GM21390 (cell line): Measurements from ENCODE around the gene RACGAP1.
A peak's percentile ranks its signal among the peaks of the same experiment; 100 is the strongest.

Experiments
- ATAC-seq: cut with Tn5 transposase; IDR thresholded peaks from one replicate; pipeline ENCODE4 v1.9.1; 2021; ENCODE audit not compliant: unreplicated experiment

Gene RACGAP1

DNA sequence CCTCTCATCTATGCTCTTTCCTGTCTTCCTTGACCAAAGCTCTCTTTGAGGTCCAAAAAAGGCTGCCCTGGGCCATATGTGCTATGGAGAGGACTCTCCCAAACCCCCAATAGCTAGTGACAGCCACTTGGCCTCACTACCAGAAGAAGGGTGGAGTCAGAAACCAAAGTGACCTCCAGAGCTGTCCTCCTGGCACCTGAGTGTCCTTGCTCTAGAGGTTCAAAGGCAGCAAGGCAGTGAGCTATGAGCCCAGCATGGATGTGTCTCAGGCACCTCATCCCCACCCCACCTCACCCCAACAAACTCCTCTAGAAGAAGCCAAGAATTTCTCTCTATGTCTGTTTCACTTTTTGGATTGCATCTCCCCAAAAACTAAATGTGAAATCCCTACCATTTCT lies 67.7 kb downstream of the RACGAP1 start:
- ATAC-seq: no peak

DNA sequence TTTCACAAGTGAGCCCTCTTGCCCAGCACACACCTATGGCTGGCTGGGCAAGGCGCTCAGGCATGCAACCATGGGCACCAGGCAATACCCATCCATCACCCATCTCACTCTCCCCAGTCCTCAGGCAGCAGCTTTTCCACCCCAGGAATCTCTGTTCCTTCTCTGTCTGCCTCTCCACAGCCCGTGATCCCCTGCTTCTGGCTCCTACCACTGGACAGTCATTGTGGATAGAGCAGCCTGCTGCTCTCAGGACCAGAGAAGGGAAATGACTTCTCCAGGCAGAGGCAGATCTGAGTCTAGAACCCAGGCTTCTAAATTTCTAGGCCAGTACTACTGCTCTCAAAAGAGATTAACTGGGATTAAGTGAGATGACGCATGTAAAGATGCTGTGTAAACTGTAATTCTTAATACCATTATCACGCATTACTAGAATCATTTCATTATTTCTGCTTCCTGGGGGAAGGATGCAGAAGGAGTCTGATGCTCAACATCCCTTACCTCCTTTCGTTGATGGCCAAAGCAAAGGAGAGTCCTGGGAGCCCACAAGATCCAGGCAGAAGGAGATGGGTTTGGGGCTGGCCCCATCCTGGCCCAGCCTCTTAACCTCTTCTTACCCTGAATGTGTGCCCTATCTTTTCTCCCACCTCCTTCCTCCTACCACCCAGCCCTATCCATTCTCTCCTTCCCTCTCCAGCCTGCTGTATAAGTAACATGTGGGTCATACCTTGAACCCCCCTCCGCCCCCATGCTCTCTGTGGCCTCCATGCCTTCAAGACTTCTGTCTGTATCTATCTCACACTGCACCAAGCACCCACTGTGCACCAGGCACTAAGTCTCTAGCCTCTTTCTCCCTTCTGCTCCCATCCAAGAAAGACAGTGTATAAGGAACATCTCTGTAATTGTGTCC lies 68.4 kb downstream of the RACGAP1 start:
- no peak for ATAC-seq

DNA sequence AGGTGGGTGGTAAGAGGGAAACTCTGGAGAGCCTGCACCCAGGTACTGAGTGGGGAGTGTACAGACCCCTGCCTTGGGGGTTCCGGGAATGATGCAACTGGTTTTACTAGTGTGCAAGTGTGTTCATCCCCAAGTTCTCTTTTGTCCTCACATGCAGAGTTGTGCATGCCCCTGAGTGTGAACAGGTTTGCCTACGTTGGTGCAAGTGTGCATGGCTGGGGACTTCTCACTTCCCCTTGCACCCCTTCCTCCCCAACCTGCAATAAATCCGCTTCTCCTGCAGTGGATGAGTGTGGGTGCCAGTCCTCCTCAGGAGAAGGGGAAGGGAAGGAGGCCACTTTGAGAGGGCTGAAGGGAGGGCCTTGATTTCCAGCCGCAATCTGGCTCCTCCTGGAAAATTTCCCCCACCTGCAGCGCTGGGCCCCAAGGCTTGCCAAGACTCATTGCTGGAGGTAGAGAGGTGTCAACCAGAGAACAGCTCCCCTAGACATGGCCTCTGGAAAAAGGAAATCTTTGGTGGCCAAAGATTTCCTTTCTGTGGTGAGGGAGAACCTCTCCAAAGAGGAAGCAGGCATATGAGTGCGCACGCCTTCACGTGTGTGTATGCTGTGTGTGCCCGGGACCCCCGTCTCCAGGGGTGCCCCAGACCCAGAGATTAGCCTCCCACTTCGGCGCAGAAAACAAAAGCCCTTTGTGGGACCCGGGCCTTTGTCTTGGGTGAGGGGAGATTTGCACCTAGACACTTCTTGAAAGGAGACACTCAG lies 69.2 kb downstream of the RACGAP1 start:
- ATAC-seq: no peak

DNA sequence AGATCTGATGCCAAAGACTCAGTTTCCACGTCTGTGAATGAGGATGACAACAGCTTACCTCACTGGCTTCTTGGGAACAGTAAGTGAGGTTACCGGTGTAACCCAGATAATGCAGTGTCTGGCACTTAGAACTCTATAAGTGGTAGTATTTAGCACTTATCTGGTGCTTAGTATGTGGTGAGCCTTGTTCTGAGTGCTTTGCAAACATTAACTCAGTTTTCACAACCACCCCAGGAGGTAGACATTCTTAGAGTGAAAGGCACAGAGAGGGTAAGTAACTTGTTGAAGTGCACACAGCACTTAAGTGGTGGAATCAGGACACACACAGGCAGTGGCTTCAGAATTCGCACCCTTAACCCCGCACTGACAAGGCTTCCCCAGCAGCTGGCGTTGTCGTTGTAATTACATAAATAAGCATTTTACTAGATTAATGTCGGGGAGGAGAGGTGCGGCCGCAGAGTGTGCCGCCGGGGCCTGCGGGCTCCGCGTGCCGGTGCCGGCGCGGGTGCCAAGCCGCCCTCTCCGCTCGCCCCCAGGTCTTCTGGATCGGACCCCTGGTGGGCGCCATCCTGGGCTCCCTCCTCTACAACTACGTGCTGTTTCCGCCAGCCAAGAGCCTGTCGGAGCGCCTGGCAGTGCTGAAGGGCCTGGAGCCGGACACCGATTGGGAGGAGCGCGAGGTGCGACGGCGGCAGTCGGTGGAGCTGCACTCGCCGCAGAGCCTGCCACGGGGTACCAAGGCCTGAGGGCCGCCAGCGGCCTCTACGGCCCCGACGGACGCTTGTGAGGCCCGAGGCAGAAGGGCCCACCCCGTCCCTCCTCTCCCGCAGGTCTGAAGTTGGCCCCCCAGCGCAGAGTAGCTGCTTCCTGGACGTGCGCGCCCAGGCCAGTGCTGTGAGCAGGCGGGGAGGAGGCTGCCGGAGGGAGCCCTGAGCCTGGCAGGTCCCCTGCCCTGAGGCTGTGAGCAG lies 70.1 kb downstream of the RACGAP1 start:
- ATAC-seq: no peak

DNA sequence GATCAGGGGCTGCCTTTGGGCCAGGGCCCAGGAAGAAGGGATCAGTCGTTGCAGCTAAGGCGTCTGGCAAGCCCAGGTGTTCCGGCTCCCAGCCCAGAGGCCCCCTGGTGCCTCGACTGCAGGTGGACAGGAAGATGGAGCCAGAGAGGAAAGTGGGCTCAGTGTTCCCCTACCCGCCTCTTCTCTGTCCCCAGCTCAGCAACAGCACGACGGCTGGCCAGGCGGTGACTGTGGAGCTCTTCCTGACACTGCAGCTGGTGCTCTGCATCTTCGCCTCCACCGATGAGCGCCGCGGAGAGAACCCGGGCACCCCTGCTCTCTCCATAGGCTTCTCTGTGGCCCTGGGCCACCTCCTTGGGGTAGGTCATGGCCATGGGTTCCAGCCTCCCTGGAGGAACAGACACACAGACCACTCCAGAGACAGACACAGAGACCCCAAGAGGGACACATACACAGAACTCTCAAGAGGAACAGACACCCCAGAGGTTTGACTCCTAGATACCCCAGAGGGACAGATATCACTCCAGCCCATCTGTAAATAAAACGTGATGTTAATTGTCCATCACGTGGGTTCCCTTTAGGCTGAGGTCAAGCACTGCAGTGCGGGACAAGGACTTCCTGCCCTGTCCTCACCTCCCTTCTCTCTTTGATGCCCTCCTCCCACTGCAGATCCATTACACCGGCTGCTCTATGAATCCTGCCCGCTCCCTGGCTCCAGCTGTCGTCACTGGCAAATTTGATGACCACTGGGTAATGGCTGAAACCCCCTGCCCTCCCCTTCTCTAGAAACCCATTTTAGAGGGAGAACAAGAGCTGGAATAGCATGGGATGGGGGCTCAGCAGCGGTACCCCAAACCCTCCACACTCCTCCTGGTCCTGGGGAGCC lies 71.1 kb downstream of the RACGAP1 start:
- no peak for ATAC-seq

DNA sequence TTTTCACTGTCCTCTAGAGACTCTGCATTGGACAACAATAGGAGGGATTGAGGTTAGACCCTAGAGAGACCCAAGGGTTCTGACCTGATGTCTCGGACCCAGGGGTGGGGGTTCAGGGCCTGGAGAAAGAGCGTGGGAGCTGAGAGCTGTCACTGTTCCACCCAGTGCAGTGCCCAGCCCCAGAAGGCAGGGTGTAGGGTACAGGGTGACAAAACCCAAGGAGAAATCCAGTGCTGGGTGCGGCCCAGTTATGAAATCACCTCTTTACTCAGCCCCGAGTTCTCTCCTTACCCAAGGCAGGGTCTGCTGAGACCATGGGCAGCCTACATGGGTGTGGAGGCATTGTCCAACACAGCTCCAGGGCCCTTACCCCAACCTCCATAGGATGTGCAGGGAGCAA lies 72.1 kb downstream of the RACGAP1 start:
- ATAC-seq: no peak

DNA sequence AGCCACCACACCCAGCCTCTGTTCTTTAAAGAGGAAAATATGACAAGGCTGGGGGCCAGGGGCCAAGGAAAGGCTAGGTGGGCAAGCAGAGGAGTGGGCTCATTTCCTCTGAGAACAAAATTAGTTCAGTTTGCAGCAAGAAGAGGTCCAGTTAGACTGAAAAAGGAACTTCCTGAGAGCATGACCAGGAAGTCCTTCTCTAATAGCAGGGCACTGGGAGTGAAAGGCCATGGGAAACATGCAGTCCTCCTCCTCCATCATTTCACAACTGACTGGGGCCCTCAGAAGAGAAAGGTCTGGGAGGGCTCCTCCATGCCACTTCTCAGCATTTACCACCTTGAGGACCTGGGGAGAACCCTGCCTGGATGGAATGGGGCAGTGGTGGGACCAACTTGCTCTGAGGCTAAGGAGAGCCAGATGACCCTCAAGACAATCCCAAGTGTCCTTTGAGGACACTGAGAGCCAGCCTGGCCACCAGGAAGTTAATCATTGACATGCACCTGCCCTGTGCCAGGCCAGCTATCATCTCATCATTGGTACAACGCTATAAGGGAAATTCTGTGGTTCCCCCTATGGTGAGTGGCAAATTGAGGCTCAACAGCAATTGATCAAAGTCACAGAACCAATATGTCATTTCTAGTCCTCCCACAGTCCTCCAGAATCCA lies 72.8 kb downstream of the RACGAP1 start:
- no peak for ATAC-seq

DNA sequence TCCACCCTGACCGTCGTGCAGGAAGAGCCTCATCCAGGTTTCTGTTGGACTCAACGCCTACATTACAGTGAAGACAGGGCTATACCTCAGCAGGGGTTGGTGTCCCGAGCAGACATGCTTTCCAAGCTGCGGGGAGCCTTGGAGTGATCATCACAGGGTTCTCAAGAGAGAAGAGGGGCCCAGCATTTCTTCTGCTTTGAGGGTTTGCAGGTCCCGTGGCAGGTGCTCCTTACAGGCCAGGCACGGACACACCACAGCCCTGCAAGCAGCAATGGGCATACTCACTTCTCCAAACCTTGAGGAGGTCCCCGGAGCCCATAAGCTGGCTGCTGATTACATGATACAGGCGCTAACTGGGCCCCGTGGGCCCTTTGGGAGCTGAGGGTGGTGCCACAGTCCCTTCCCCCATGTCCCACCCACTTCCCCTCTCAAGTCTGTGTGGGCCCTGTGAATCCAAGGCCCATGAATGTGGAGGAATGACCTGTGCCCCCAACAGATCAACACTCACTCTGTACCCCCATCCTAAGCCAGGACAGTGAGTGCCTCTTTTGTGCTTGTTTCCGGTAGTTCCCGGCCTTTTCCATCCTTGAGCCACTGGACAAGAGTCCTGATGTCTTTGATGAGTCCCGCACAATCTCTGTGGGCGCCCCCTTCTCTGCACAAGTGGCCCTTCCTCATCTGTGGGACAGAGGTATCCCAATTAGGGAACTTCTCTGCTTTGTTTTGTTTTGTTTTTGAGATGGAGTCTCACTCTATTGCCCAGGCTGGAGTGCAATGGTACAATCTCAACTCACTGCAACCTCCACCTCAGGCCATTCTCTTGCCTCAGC lies 73.7 kb downstream of the RACGAP1 start:
- ATAC-seq: no peak

DNA sequence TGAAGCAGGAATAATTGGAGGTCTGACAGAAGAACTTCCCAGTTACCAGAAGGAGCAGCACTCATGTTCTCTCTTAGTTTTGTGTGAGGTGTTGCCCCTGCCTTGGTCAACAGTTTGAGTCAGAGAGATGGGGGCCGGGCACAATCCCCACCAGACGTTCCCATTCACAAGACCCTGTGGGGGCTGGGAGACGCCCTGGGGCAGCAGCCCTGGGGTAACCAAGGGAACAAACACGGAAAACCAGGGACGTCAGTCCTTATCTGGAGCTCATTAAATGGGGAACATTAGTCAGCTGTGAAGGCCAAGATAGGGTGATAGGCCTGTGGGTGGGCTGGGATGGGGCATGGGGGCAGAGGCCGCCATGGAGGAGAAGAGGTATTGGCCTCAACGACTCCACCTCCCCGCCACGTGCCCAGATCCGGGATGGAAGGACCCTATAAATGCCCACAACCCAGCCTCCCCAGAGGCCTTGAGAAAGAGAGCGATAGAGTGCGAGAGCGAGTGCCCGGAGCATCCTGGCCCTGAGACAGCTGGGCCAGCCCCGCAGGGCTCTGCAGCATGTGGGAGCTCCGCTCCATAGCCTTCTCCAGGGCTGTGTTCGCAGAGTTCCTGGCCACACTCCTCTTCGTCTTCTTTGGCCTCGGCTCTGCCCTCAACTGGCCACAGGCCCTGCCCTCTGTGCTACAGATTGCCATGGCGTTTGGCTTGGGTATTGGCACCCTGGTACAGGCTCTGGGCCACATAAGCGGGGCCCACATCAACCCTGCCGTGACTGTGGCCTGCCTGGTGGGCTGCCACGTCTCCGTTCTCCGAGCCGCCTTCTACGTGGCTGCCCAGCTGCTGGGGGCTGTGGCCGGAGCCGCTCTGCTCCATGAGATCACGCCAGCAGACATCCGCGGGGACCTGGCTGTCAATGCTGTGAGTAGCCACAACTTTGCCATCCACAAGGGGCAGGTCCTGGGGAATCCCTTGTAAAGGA lies 74.7 kb downstream of the RACGAP1 start, which contains the start of gene AQP2:
Gene AQP2 (plus strand): TSS at position 465 of the 979 bp plus-strand sequence. CDS start 94 bp downstream, at position 559.
- no peak for ATAC-seq

DNA sequence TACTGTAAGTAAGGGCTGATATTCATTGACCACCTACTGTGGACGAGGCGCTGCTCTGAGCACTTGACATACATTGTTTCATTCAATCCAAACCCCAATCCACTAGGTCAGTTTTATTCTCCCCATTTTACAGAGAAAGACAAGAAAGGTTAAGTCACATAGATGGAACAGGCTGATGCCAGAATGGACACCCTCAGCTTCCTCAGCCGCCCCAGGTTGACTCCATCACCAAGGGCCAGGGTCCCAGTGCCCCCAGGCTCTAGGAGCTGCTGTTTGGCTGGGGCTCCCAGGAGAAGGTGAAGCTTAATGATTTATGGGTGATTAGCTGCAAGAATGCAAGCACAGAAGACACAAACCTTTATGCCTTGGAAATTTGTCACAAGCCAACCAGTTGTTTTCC lies 75.4 kb downstream of the RACGAP1 start:
- no peak for ATAC-seq

DNA sequence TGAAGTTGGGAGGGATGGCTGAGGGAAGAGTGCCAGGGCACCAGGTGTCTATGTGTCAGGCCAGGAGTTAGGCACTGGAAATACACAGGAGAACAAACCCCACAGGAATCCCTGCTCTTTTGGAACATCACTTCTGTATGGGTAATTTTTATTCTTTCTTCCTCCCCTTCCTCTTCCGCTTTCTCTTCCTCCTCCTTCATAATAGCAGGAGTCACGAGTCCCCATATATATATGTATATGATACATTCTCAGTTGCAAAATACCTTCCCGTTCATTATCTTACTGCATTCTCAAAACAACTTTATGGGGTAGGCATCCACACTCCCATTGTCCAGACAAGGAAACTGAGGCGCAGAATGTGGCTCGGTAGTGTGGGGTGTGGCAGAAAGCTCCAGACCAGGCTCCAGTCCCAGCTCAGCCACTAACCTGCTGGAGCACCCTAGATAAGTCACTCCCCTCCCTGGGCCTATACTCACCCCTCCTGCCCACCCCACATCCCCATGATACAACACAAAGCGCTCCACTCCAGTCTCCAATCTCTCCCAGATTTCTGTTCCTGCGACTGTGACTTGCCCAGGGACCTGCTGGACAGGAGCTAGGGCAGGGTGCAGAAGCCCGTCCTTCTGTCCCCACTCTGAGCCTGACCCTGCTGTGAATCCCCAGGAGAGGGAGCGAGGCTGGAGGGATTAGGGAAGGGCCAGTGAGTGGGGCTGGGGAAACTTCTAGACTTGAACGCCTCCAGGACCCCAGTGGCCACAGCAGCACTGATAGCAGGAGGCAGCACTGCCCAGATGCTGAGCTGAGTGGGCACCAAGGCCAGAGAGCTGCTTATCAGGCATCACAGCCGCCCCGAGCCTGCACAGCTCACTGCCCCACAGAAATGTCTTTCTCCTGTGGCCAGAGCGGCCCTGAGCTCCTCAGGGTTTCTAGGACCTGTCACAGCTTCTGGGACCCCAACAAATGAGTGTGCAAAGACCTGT lies 76.1 kb downstream of the RACGAP1 start:
- no peak for ATAC-seq

DNA sequence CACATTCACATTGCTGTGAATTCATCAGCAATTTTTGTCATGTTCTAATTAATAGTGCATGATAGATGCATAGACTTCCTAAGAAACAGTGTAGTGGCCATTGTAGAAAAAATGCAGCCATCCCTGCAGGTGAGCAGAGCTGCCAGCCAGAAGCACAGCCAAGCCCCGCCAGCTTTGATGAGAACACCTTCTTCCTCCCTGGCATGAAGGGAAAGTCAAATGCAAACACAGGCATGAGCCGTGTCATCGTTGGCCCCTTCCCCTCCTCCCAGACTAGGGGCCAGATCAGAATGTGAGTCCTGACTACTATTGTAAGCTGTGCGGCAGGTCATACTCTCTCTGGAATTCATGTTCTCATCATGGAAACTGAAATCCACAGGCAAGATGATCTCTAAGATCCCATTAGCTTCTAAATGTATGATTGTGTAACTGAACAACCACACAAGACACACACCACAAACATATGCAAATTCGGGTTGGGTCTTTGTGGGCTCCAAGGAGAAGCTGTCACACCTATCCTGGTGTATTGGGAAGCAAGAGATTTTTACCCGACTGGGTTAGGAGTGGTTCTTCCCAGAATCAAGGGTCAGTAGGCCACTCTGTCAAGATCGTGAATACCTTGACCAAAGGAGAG lies 77.6 kb downstream of the RACGAP1 start:
- ATAC-seq: no peak

DNA sequence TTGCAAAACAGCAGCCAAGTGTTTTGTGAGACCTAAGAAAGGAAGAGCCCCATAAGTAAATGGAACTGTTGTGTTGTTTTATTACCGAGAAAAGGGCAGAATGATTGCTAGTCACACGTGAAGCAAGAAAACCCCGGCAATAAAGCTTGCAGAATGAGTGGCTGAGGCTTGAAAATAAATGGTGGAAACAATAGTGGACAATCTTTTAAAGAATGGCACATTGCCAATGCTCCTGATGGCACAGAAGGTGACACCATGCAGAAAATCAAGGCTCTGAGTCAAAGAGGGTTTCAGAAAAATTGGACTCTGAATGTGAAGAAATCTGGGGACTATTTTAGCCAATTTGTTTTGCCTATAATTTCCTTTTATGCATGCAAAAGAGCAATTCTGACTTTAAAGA lies 78.8 kb downstream of the RACGAP1 start:
- ATAC-seq: no peak

DNA sequence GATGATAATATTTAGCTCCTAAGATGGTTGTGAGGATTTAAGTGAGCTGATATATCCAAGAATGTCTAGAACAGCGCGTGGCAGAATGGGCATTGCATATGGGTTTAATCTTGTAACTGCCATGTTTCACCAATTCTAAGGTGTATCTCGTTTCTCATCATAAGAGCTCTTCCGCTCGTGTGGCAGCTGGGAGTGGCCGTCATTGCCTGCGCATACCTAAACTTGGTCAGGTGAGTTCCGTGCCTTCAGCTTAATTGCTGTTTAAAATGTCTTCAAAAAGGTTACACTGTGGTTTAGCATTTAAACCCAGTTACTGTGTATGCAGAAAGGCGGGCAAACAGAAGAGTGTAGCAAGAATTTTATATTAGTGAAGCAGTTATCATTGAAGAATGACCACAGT lies 79.2 kb downstream of the RACGAP1 start:
- ATAC-seq: no peak

DNA sequence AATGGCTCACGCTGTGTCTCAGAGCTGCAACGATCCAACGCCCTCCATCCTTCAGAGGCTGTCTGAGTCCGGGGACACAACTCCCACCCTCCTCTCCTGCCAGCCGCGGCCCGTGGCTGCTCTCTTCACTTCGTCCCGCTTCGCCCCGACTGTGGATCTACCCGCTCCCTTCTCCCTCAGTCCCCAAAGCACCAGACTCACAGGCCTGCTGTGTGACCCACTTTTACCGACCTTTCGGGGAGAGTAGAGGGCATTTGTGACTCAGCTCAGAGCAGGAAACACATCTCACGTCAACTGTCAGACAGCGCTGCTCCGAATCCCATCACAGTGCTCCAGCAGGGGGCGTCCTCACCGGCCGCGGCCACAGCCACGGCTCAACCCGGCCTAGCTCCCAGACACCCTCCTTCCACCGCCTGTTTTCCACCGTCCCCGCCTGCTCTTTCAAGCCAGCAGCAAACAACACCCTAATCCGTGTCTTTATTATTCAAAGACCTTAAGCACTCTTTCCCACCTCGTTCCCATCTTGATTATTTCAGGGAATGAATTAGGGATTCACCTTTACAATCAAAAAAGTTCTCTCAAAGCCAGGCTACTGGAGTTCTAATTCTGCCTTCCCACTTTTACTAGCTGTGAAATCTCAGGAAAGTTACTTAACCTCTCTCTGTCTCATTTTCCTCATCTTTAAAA lies 79.8 kb downstream of the RACGAP1 start:
- peak; percentile 84 for ATAC-seq
